HepG2 (cell line): Measurements from ENCODE around the gene AGER. TPM values are rescaled to one million over a fixed set of nuclear protein-coding genes. Genes with fewer than 3 reads are reported as not detected.

Experiments used
- CBFB ChIP-seq: sonication (generic); formaldehyde crosslinking; IDR thresholded peaks from 2 replicates; pipeline ENCODE4 v1.4.0; 2020; ENCODE audit warnings: missing genetic modification reagents
- CREB1 ChIP-seq, 2 experiments: fragments of 450-650 bp in 1 of 2; IDR thresholded peaks; 2 replicates each; pipeline ENCODE4 v1.6.1; 2016 to 2017; ENCODE audit warnings: control low read depth in 1 of 2, mild to moderate bottlenecking in 1 of 2, missing compliant biosample characterization in 1 of 2, missing genetic modification characterization in 1 of 2
- DR1 ChIP-seq: sonication (generic); formaldehyde crosslinking; IDR thresholded peaks from 2 replicates; pipeline ENCODE4 v1.8.0; 2021; ENCODE audit warnings: mild to moderate bottlenecking, missing genetic modification reagents, inconsistent platforms
- FOXC1 ChIP-seq: sonication (generic); formaldehyde crosslinking; IDR thresholded peaks from 2 replicates; pipeline ENCODE4 v1.8.0; 2022; ENCODE audit warnings: mild to moderate bottlenecking, missing genetic modification reagents, borderline replicate concordance
- FOXK1 ChIP-seq: sonication (generic); formaldehyde crosslinking; IDR thresholded peaks from 2 replicates; pipeline ENCODE4 v1.4.0; 2020; ENCODE audit warnings: low read depth, missing genetic modification reagents, borderline replicate concordance
- GPN1 ChIP-seq: sonication (generic); formaldehyde crosslinking; IDR thresholded peaks from 2 replicates; pipeline ENCODE4 v1.5.1; 2020; ENCODE audit warnings: missing genetic modification reagents, borderline replicate concordance
- GZF1 ChIP-seq: sonication (generic); formaldehyde crosslinking; IDR thresholded peaks from 2 replicates; pipeline ENCODE4 v1.5.1; 2020; ENCODE audit warnings: mild to moderate bottlenecking, missing genetic modification reagents
- HOXA3 ChIP-seq: sonication (generic); formaldehyde crosslinking; IDR thresholded peaks from 2 replicates; pipeline ENCODE4 v1.5.0; 2020; ENCODE audit warnings: missing genetic modification reagents
- KLF13 ChIP-seq: sonication (generic); formaldehyde crosslinking; IDR thresholded peaks from 2 replicates; pipeline ENCODE4 v1.4.0; 2020; ENCODE audit warnings: mild to moderate bottlenecking, missing genetic modification reagents
- NFKBIZ ChIP-seq: IDR thresholded peaks from 2 replicates; pipeline ENCODE4 v1.6.1; 2018; ENCODE audit warnings: missing genetic modification reagents, missing compliant biosample characterization
- PAX8 ChIP-seq: sonication (generic); formaldehyde crosslinking; IDR thresholded peaks from 2 replicates; pipeline ENCODE4 v1.8.0; 2022; ENCODE audit warnings: mild to moderate bottlenecking, missing genetic modification reagents, borderline replicate concordance
- RELA ChIP-seq: sonication (generic); formaldehyde crosslinking; IDR thresholded peaks from 2 replicates; pipeline ENCODE4 v1.4.0; 2020; ENCODE audit warnings: missing genetic modification reagents
- SNAI1 ChIP-seq: sonication (generic); formaldehyde crosslinking; IDR thresholded peaks from 2 replicates; pipeline ENCODE4 v1.5.0; 2020; ENCODE audit warnings: mild to moderate bottlenecking, missing genetic modification reagents, borderline replicate concordance
- SOX6 ChIP-seq, 2 experiments: fragments of 450-650 bp in 1 of 2; sonication (generic) in 1 of 2; formaldehyde crosslinking in 1 of 2; IDR thresholded peaks; 2 replicates each; pipeline versions ENCODE4 v1.4.0 to v1.6.1; 2017 to 2020; ENCODE audit warnings: antibody characterized with exemption in 1 of 2, mild to moderate bottlenecking in 1 of 2, missing genetic modification reagents in 1 of 2
- ZBTB42 ChIP-seq: sonication (generic); formaldehyde crosslinking; IDR thresholded peaks from 2 replicates; pipeline ENCODE4 v1.5.0; 2020; ENCODE audit warnings: mild to moderate bottlenecking, missing genetic modification reagents
- ZNF207 ChIP-seq: fragments of 450-650 bp; IDR thresholded peaks from 2 replicates; pipeline ENCODE4 v1.6.1; 2016; ENCODE audit warnings: antibody characterized with exemption, borderline replicate concordance
- ZNF792 ChIP-seq: IDR thresholded peaks from 2 replicates; pipeline ENCODE4 v1.6.1; 2016
- ZNF850 ChIP-seq: sonication (generic); formaldehyde crosslinking; conservative IDR thresholded peaks from 2 replicates; pipeline ENCODE4 v1.9.0; 2021; ENCODE audit warnings: mild to moderate bottlenecking, missing genetic modification reagents
- polyA plus RNA-seq, 8 experiments: library from polyadenylated mRNA; depleted of rRNA in 3 of 8; stranded (reverse) in 7 of 8; unstranded in 1 of 8; fragments of >200 nt; fragmentation: Illumina TruSeq in 4 of 8; extraction: Trizol in 4 of 8; gene quantifications; 2 replicates each; pipeline versions ENCODE4 v1.2.1 to v1.2.3, GENCODE V29; 2011 to 2016; ENCODE audit warnings: low read depth in 4 of 8, missing spikeins in 1 of 8, mixed read lengths in 1 of 8; ENCODE audit not compliant: insufficient read depth in 1 of 8
- total RNA-seq, 5 experiments: library from RNA; depleted of rRNA; stranded (reverse); fragments of >200 nt; fragmentation: Illumina TruSeq; extraction: Trizol; gene quantifications; 2 replicates each; pipeline ENCODE4 v1.2.3, GENCODE V29; 2016; ENCODE audit warnings: low read depth in 1 of 5
- TF ChIP-seq, protein P1 (sequence below): sonication (generic); formaldehyde crosslinking; IDR thresholded peaks from 2 replicates; pipeline ENCODE4 v1.5.1; 2020; ENCODE audit warnings: missing genetic modification reagents, mild to moderate bottlenecking, borderline replicate concordance
- TF ChIP-seq, protein P2 (sequence below), 2 experiments: sonication (generic) in 1 of 2; formaldehyde crosslinking in 1 of 2; IDR thresholded peaks; 2 replicates each; pipeline versions ENCODE4 v1.4.0 to v1.6.1; 2018 to 2020; ENCODE audit warnings: missing genetic modification reagents in 2 of 2, borderline replicate concordance in 1 of 2, low read depth in 1 of 2, mild to moderate bottlenecking in 1 of 2, missing biosample characterization in 1 of 2
- TF ChIP-seq, protein P3 (sequence below): sonication (generic); formaldehyde crosslinking; IDR thresholded peaks from 2 replicates; pipeline ENCODE4 v1.8.0; 2023; ENCODE audit warnings: mild to moderate bottlenecking, missing genetic modification reagents
- TF ChIP-seq, protein P4 (sequence below): IDR thresholded peaks from 2 replicates; pipeline ENCODE4 v1.6.1; 2016; ENCODE audit warnings: control low read depth
- TF ChIP-seq, protein P5 (sequence below): sonication (generic); formaldehyde crosslinking; IDR thresholded peaks from 2 replicates; pipeline ENCODE4 v1.4.0; 2020; ENCODE audit warnings: mild to moderate bottlenecking, missing genetic modification reagents

The AGER gene
- total and polyA plus RNA-seq, 2 of the 13 experiments (the other 11 are each of a cell fraction or from before 2014, with no cell fraction given): 1.9 to 5.1 TPM

DNA sequence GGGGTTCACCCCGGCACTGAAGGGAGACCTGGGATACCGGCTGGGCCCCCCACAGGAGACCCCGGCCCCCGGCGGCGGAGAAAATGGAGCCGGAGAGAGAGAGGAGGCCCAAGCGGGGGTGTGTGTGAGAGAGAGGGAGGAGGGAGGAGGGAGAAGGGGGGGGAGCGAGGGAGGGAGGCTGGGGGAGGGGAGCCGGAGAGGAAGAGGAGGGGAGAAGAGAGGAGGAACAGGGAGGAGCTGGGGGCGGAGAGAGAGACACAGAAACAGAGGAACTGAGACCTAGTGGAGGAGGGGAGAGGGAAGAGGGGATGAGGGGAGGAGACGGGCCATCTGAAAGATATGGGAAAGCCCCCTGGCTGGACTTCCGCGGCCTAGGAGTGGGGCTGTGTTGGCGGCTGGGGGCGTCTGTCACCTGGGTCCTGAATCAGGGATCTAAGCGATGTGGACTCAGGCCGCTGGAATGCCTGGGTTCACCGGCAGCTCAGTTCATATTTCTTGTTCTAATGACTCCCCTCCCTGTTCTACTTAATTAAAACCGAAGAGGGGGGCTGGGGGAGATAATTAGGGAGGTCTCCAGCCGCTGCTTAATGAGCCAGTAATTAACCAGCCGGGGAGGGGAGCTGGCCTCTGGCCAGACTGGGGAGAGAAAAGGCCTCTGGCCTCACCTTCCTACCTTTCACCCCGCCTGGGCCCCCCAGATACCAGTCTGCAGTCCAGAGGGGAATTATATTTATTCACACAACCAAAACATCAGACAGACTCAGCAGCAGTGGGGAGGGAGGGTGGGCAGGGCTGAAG lies 6.2 kb upstream of the AGER start, which contains the start of gene PBX2 (continued):
- TF ChIP-seq CBFB (CRISPR knock-in tag): 0 out of 2 replicates have a peak, but pooled peaks have one; percentile 47
- no peak for TF ChIP-seq DR1 (CRISPR knock-in tag)
- TF ChIP-seq FOXK1: peak; percentile 26; the same call in 1 of the 2 replicates
- TF ChIP-seq, protein P1, sequence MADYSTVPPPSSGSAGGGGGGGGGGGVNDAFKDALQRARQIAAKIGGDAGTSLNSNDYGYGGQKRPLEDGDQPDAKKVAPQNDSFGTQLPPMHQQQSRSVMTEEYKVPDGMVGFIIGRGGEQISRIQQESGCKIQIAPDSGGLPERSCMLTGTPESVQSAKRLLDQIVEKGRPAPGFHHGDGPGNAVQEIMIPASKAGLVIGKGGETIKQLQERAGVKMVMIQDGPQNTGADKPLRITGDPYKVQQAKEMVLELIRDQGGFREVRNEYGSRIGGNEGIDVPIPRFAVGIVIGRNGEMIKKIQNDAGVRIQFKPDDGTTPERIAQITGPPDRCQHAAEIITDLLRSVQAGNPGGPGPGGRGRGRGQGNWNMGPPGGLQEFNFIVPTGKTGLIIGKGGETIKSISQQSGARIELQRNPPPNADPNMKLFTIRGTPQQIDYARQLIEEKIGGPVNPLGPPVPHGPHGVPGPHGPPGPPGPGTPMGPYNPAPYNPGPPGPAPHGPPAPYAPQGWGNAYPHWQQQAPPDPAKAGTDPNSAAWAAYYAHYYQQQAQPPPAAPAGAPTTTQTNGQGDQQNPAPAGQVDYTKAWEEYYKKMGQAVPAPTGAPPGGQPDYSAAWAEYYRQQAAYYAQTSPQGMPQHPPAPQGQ: no peak
- peak; percentile 60 for TF ChIP-seq ZNF792 (CRISPR knock-in tag)
- no peak for TF ChIP-seq SOX6 (IDR thresholded peaks at IDR 0.05)
- TF ChIP-seq SOX6 (CRISPR knock-in tag; IDR thresholded peaks at IDR 0.05): 0 out of 2 replicates have a peak, but pooled peaks have one; percentile 38
- TF ChIP-seq, protein P2, sequence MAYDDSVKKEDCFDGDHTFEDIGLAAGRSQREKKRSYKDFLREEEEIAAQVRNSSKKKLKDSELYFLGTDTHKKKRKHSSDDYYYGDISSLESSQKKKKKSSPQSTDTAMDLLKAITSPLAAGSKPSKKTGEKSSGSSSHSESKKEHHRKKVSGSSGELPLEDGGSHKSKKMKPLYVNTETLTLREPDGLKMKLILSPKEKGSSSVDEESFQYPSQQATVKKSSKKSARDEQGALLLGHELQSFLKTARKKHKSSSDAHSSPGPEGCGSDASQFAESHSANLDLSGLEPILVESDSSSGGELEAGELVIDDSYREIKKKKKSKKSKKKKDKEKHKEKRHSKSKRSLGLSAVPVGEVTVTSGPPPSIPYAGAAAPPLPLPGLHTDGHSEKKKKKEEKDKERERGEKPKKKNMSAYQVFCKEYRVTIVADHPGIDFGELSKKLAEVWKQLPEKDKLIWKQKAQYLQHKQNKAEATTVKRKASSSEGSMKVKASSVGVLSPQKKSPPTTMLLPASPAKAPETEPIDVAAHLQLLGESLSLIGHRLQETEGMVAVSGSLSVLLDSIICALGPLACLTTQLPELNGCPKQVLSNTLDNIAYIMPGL (CRISPR knock-in tag; IDR thresholded peaks at IDR 0.05; ENCODE audit: borderline replicate concordance in 1 of 2, low read depth in 1 of 2): peak; percentile 11 to 75; a peak in 2 of 4 replicates
- TF ChIP-seq PAX8 (CRISPR knock-in tag): no peak
- peak; percentile 59; the same call in 1 of the 2 replicates for TF ChIP-seq SNAI1 (CRISPR knock-in tag)
- peak; percentile 17; the same call in 1 of the 2 replicates for TF ChIP-seq NFKBIZ
- TF ChIP-seq, protein P3, sequence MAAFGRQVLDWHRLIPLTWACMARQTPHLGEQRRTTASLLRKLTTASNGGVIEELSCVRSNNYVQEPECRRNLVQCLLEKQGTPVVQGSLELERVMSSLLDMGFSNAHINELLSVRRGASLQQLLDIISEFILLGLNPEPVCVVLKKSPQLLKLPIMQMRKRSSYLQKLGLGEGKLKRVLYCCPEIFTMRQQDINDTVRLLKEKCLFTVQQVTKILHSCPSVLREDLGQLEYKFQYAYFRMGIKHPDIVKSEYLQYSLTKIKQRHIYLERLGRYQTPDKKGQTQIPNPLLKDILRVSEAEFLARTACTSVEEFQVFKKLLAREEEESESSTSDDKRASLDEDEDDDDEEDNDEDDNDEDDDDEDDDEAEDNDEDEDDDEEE (CRISPR knock-in tag): no peak
- TF ChIP-seq KLF13: no peak
- TF ChIP-seq FOXC1 (CRISPR knock-in tag): no peak
- TF ChIP-seq CREB1 (IDR thresholded peaks at IDR 0.05): no peak
- no peak for TF ChIP-seq CREB1 (CRISPR knock-in tag; IDR thresholded peaks at IDR 0.05)
- TF ChIP-seq, protein P4, sequence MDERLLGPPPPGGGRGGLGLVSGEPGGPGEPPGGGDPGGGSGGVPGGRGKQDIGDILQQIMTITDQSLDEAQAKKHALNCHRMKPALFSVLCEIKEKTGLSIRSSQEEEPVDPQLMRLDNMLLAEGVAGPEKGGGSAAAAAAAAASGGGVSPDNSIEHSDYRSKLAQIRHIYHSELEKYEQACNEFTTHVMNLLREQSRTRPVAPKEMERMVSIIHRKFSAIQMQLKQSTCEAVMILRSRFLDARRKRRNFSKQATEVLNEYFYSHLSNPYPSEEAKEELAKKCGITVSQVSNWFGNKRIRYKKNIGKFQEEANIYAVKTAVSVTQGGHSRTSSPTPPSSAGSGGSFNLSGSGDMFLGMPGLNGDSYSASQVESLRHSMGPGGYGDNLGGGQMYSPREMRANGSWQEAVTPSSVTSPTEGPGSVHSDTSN (CRISPR knock-in tag): no peak
- TF ChIP-seq HOXA3 (CRISPR knock-in tag): peak; percentile 16; the same call in 1 of the 2 replicates
- TF ChIP-seq ZNF850: no peak
- TF ChIP-seq ZNF207: no peak
- peak; percentile 88; the same call in 1 of the 2 replicates for TF ChIP-seq RELA (CRISPR knock-in tag)
- TF ChIP-seq ZBTB42: no peak
- TF ChIP-seq, protein P5, sequence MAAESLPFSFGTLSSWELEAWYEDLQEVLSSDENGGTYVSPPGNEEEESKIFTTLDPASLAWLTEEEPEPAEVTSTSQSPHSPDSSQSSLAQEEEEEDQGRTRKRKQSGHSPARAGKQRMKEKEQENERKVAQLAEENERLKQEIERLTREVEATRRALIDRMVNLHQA (CRISPR knock-in tag): no peak
- no peak for TF ChIP-seq GPN1 (CRISPR knock-in tag)
- no peak for TF ChIP-seq GZF1 (CRISPR knock-in tag)
